HL-60 (cell line): Measurements from ENCODE around the gene IFT20.

ENCODE experiments used
- CTCF ChIP-seq: IDR thresholded peaks from one replicate; pipeline ENCODE4 v1.5.1; 2011; ENCODE audit warnings: low read length, control low read depth, inconsistent platforms; ENCODE audit not compliant: insufficient read depth
- GABPA ChIP-seq: IDR thresholded peaks from 2 replicates; pipeline ENCODE4 v1.6.1; 2012; ENCODE audit warnings: low read depth
- POLR2AphosphoS5 ChIP-seq: IDR thresholded peaks from 2 replicates; pipeline ENCODE4 v1.6.1; 2012; ENCODE audit warnings: low read depth

GRCh38 chr17:28324267-28324745 is 11.0 kb downstream of the IFT20 start:
- TF ChIP-seq CTCF (no peak), POLR2AphosphoS5 (no peak), GABPA (no peak)
